Fibroblast of lung (primary cell): ENCODE data around the gene HIC2. TPM values are rescaled to one million over a fixed set of nuclear protein-coding genes. Genes with fewer than 3 reads are reported as not detected.

Experiments
- DNase-seq, 2 donors: peaks; one replicate each; pipeline versions ENCODE4 v3.0.0 to v3.0.0-alpha.2; 2010; ENCODE audit warnings: low read depth in 2 of 2
- H2AFZ ChIP-seq: 2 replicates; pipeline ENCODE4 v1.5.1; 2012; ENCODE audit warnings: low read length, control low read depth, inconsistent platforms
- H3K27ac ChIP-seq: 2 replicates; pipeline ENCODE4 v1.5.1; 2011; ENCODE audit warnings: low read length, control low read depth; ENCODE audit not compliant: insufficient read depth
- H3K27me3 ChIP-seq: 2 replicates; pipeline ENCODE4 v1.5.1; 2011; ENCODE audit warnings: mild to moderate bottlenecking, low read length; ENCODE audit not compliant: control insufficient read depth, insufficient read depth
- H3K36me3 ChIP-seq: 2 replicates; pipeline ENCODE4 v1.5.1; 2011; ENCODE audit warnings: low read length; ENCODE audit not compliant: control insufficient read depth, insufficient read depth
- H3K4me1 ChIP-seq: 2 replicates; pipeline ENCODE4 v1.5.1; 2011; ENCODE audit warnings: low read length; ENCODE audit not compliant: control insufficient read depth, insufficient read depth; ENCODE audit errors: extremely low read depth
- H3K4me2 ChIP-seq: 2 replicates; pipeline ENCODE4 v1.5.1; 2011; ENCODE audit warnings: low read length, control low read depth; ENCODE audit not compliant: insufficient read depth; ENCODE audit errors: extremely low read depth
- H3K4me3 ChIP-seq, 4 experiments: fragments of 200-600 bp in 1 of 4; sonication (generic) in 1 of 4; replicated peaks in 1 of 4; 2 replicates each; pipeline ENCODE4 v1.5.1; 2011 to 2016; ENCODE audit warnings: low read length in 4 of 4, low read depth in 3 of 4, mild to moderate bottlenecking in 3 of 4, control low read depth in 2 of 4, inconsistent platforms in 1 of 4, mixed read lengths in 1 of 4; ENCODE audit not compliant: insufficient read depth in 1 of 4; ENCODE audit errors: control extremely low read depth in 1 of 4
- H3K79me2 ChIP-seq: 2 replicates; pipeline ENCODE4 v1.5.1; 2012; ENCODE audit warnings: mild to moderate bottlenecking, low read length, inconsistent platforms; ENCODE audit not compliant: control insufficient read depth, insufficient read depth
- H3K9ac ChIP-seq: 2 replicates; pipeline ENCODE4 v1.5.1; 2011; ENCODE audit warnings: mild to moderate bottlenecking, low read length, control low read depth; ENCODE audit not compliant: insufficient read depth
- H3K9me3 ChIP-seq: 2 replicates; pipeline ENCODE4 v1.5.1; 2012; ENCODE audit warnings: low read depth, low read length; ENCODE audit not compliant: control insufficient read depth, insufficient read depth
- H4K20me1 ChIP-seq: 2 replicates; pipeline ENCODE4 v1.5.1; 2011; ENCODE audit warnings: low read length; ENCODE audit not compliant: control insufficient read depth, insufficient read depth; ENCODE audit errors: extremely low read depth
- CTCF ChIP-seq, 2 donors: IDR thresholded peaks in 1 of 2; conservative IDR thresholded peaks in 1 of 2; 1 replicate in 1 of 2; 2 replicates in 1 of 2; pipeline ENCODE4 v1.5.1; 2011 to 2012; ENCODE audit warnings: low read length in 2 of 2, control low read depth in 1 of 2, inconsistent platforms in 1 of 2, low read depth in 1 of 2, mild to moderate bottlenecking in 1 of 2
- EZH2 ChIP-seq: IDR thresholded peaks from 2 replicates; pipeline ENCODE4 v1.5.1; 2012; ENCODE audit warnings: low read length, control low read depth, mild to moderate bottlenecking; ENCODE audit errors: missing control alignments
- polyA plus RNA-seq, 2 donors: library from polyadenylated mRNA; depleted of rRNA in 1 of 2; stranded (reverse) in 1 of 2; unstranded in 1 of 2; fragments of >200 nt; gene quantifications; 2 replicates each; pipeline ENCODE4 v1.2.1, GENCODE V29; 2011 to 2012; ENCODE audit warnings: missing spikeins in 1 of 2
- total RNA-seq: library from RNA; depleted of rRNA; stranded (reverse); fragments of >200 nt; gene quantifications from 2 replicates; pipeline ENCODE4 v1.2.1, GENCODE V29; 2014

HIC2 gene
- total and polyA plus RNA-seq, 2 donors (not counting 1 experiment from before 2014, with no cell fraction given) = 0.70 to 2.3 TPM

GRCh38 chr22:21443057-21443734, 26.0 kb downstream of the HIC2 start:
- DNase-seq = no peak
- TF ChIP-seq EZH2 (no peak), CTCF (conservative IDR thresholded peaks at IDR 0.05 in 1 of 2, IDR thresholded peaks at IDR 0.05 in 1 of 2; ENCODE audit: low read depth in 1 of 2, low read length in 2 of 2) (no peak)
- Histone ChIP-seq H3K36me3 (peaks cover 14% of the 10 kb centered on the region), H3K79me2 (no peaks in the 10 kb centered on the region), H3K27ac (no peak overlapping the region), H2AFZ (no peak overlapping the region), H3K9ac (no peak overlapping the region), H3K4me1 (no peaks in the 10 kb centered on the region), H3K4me2 (no peak overlapping the region), H3K9me3 (no peaks in the 10 kb centered on the region), H3K27me3 (no peaks in the 10 kb centered on the region), H3K4me3 (no peak overlapping the region), H4K20me1 (no peaks in the 10 kb centered on the region)

DNA sequence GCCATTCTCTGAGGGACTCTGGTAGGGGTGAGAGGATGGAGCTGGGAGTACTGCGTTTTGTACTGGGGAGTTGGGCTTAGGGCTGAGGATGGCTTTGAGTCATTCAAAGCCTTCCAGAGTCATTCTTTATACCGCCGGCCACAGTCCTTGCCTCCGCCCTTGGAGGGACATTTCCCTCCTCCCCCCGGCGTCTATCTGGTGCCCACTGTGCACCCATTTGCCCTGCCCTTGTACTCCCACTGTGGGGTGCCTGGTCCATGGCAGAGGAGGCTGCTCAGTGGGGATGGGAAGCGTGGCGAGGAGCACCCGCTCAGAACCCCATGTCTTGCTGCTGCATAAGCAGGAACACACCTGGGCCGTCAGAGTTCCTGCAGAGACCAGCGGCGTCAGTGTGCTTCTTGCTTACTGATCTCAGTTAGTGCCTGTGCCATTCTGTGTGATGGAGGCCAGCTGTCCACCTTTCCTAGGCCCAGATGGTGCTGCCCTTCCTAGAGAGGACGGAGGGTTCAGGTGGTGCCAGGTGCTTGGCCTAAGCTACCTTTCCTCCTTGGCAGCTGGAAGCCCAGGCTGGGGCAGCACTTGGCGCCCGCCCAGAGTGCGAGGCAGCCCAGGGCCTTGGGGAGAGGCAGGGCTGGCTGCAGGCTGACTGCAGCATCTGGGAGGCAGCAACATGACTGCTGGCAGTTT, 26.7 kb downstream of the HIC2 start:
- Histone ChIP-seq H3K4me2 (no peak overlapping the region), H3K27me3 (no peaks in the 10 kb centered on the region), H3K36me3 (peaks cover 14% of the 10 kb centered on the region), H3K79me2 (no peaks in the 10 kb centered on the region), H3K4me3 (no peak overlapping the region), H4K20me1 (no peaks in the 10 kb centered on the region), H2AFZ (no peak overlapping the region), H3K9me3 (no peaks in the 10 kb centered on the region), H3K27ac (no peak overlapping the region), H3K4me1 (no peaks in the 10 kb centered on the region), H3K9ac (no peak overlapping the region)
- DNase-seq = no peak
- no peak for TF ChIP-seq EZH2
- no peak for TF ChIP-seq CTCF (conservative IDR thresholded peaks at IDR 0.05 in 1 of 2, IDR thresholded peaks at IDR 0.05 in 1 of 2; ENCODE audit: low read depth in 1 of 2, low read length in 2 of 2)

- no peak overlapping the region for H3K9ac ChIP-seq
- H4K20me1 ChIP-seq = no peaks in the 10 kb centered on the region
- no peaks in the 10 kb centered on the region for H3K9me3 ChIP-seq
- H3K27ac ChIP-seq = no peak overlapping the region
- H3K27me3 ChIP-seq = no peaks in the 10 kb centered on the region
- no peak overlapping the region for H2AFZ ChIP-seq
- TF ChIP-seq EZH2 = no peak
- no peak for TF ChIP-seq CTCF (conservative IDR thresholded peaks at IDR 0.05 in 1 of 2, IDR thresholded peaks at IDR 0.05 in 1 of 2; ENCODE audit: low read depth in 1 of 2, low read length in 2 of 2)
- no peak overlapping the region for H3K4me2 ChIP-seq
- no peaks in the 10 kb centered on the region for H3K79me2 ChIP-seq
- peaks cover 14% of the 10 kb centered on the region for H3K36me3 ChIP-seq
- no peaks in the 10 kb centered on the region for H3K4me1 ChIP-seq
- H3K4me3 ChIP-seq = no peak overlapping the region
- no peak for DNase-seq
Observed at GRCh38 chr22:21444701-21445436, 27.7 kb downstream of the HIC2 start.
